ENCODE data around the gene ZNF445.

- TF ChIP-seq EP300 (IDR thresholded peaks at IDR 0.05; ENCODE audit: borderline replicate concordance) (no peak), TCF12 (IDR thresholded peaks at IDR 0.05; ENCODE audit: low read depth) (no peak), EGR1 (IDR thresholded peaks at IDR 0.05) (no peak), REST (IDR thresholded peaks at IDR 0.05; ENCODE audit: low read depth) (no peak), YY1 (IDR thresholded peaks at IDR 0.05; ENCODE audit: low read depth) (no peak), NFIC (IDR thresholded peaks at IDR 0.05) (no peak), ZBTB7A (IDR thresholded peaks at IDR 0.05; ENCODE audit: low read depth) (no peak), TAF1 (IDR thresholded peaks at IDR 0.05; ENCODE audit: low read depth) (no peak), CEBPB (IDR thresholded peaks at IDR 0.05) (no peak), TEAD4 (IDR thresholded peaks at IDR 0.05) (no peak), CREB1 (IDR thresholded peaks at IDR 0.05; ENCODE audit: low read depth) (no peak), MAX (IDR thresholded peaks at IDR 0.05) (no peak)
Observed at GRCh38 chr3:44436181-44436580, 41.3 kb downstream of the ZNF445 start.
